ENCODE data around the gene PLA2G1B. TPM values are rescaled to one million over a fixed set of nuclear protein-coding genes. Genes with fewer than 3 reads are reported as not detected.

The PLA2G1B gene
- total RNA-seq = not detected
- polyA plus RNA-seq = 1 to 10 TPM in 1 of 3 donors, not detected in 2; 7.8 TPM

DNA sequence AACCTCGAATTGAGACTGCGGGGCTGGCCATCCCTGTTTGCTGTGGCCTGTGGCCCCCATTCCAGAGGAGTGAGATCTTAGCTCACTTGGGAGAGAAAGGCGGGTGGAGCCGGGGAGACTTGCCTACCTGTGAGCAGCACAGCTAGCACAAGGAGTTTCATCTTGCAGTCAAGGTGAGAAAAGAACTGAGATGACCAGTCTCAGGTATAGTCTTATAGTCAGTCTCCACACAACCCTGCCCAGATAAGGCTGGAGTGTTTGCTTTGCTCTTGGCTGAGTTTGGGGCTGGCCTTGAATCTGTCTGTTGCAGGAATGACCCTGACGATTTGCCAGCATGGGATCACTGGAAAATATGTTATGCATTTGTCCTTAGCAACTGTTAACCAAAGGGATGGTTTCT is at the start of gene PLA2G1B:
Gene PLA2G1B (minus strand): TSS at position 187 of the 400 bp plus-strand sequence. CDS start 26 bp downstream, at position 161.
- Histone ChIP-seq H3K36me3 (no peaks in the 10 kb centered on the region), H3K27me3 (no peaks in the 10 kb centered on the region), H3K4me3 (no peak within 1 kb of the TSS), H3K4me1 (peaks cover 0 to 7% (median 2%) of the 10 kb centered on the region in 4 donors), H3K9me3 (no peaks in the 10 kb centered on the region), H3K27ac (no peak within 1 kb of the TSS)
- DNase-seq = no peak
- intact Hi-C loops (cut with DNase I) = no loop called here
- WGBS, 2 donors = 73 to 83% methylated on average over 5 of the region's 5 CpGs
- TF ChIP-seq EP300 (IDR thresholded peaks at IDR 0.05) (no peak), POLR2A (IDR thresholded peaks at IDR 0.05) (no peak), POLR2AphosphoS5 (IDR thresholded peaks at IDR 0.05) (no peak)
- TF ChIP-seq, protein P1, sequence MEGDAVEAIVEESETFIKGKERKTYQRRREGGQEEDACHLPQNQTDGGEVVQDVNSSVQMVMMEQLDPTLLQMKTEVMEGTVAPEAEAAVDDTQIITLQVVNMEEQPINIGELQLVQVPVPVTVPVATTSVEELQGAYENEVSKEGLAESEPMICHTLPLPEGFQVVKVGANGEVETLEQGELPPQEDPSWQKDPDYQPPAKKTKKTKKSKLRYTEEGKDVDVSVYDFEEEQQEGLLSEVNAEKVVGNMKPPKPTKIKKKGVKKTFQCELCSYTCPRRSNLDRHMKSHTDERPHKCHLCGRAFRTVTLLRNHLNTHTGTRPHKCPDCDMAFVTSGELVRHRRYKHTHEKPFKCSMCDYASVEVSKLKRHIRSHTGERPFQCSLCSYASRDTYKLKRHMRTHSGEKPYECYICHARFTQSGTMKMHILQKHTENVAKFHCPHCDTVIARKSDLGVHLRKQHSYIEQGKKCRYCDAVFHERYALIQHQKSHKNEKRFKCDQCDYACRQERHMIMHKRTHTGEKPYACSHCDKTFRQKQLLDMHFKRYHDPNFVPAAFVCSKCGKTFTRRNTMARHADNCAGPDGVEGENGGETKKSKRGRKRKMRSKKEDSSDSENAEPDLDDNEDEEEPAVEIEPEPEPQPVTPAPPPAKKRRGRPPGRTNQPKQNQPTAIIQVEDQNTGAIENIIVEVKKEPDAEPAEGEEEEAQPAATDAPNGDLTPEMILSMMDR (IDR thresholded peaks at IDR 0.05) = no peak

DNA sequence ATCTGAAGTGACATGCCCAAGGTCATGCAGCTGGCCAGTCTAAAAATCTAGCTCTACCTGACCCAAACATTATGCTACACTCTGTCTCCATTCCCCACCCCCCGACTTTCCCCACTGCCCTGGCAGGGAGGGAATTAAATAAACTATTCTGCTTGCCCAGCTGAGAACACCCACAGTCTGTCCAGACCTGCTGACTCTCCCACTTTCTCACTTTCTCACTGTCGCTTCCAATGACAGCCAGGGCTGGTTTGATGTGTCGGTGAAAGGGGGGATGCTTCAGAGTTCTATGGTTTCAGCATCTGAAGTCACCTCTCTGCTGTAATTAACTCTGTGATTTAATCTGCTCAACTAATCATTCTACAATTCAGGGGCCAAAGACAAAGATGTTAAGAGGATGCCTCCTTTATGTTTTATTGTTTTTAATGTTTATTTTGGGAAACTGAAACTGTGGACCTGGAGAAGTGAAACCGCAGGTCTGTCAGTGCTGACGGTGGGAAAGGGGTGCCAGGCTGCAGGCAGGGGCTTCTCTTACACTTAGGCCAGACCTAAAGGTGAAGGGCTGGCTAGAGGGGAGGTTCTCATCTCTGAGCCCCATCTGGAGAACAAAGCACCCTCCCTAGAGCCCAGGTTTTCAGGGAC is 49.5 kb upstream of the PLA2G1B start:
- Histone ChIP-seq H3K27ac (no peak overlapping the region), H3K27me3 (peaks cover 5 to 39% (median 13%) of the 10 kb centered on the region in 3 donors)
- WGBS, 2 donors = 38% methylated on average over 5 of the region's 5 CpGs

DNA sequence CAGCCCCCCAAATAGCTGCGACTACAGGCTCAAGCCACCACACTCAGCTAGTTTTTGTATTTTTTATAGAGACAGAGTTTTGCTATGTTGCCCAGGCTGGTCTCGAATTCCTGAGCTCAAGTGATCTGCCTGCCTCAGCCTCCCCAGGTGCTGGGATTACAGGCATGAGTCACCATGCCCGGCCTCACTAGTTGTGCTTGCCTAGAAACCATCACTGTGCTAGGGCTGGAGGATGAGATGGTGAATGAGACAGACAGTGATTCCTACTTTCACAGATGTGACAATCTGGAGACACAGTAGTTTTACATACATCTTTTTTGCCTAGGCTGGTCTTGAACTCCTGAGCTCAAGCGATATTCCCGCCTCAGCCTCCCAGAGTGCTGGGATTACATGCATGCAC is 48.8 kb upstream of the PLA2G1B start:
- intact Hi-C loops (cut with DNase I) = no loop called here
- no peak overlapping the region for H3K27ac ChIP-seq
- DNase-seq = no peak
- H3K27me3 ChIP-seq = peaks cover 5 to 46% (median 18%) of the 10 kb centered on the region in 3 donors
- H3K4me1 ChIP-seq = no peaks in the 10 kb centered on the region
- TF ChIP-seq POLR2AphosphoS5 (IDR thresholded peaks at IDR 0.05) = no peak
- WGBS, 2 donors = 89 to 90% methylated on average over 5 of the region's 5 CpGs
- H3K36me3 ChIP-seq = no peaks in the 10 kb centered on the region
- no peaks in the 10 kb centered on the region for H3K9me3 ChIP-seq
- no peak overlapping the region for H3K4me3 ChIP-seq

More for the DNA sequence above, 49.5 kb upstream of the PLA2G1B start:
- no peak for DNase-seq
- Histone ChIP-seq H3K36me3 (no peaks in the 10 kb centered on the region), H3K9me3 (no peaks in the 10 kb centered on the region), H3K4me1 (no peaks in the 10 kb centered on the region), H3K4me3 (no peak overlapping the region)
- intact Hi-C loops (cut with DNase I) = no loop called here
- TF ChIP-seq, protein P1 (IDR thresholded peaks at IDR 0.05) = no peak
- TF ChIP-seq POLR2AphosphoS5 (IDR thresholded peaks at IDR 0.05) (no peak), POLR2A (IDR thresholded peaks at IDR 0.05) (no peak), EP300 (IDR thresholded peaks at IDR 0.05) (no peak)

DNA sequence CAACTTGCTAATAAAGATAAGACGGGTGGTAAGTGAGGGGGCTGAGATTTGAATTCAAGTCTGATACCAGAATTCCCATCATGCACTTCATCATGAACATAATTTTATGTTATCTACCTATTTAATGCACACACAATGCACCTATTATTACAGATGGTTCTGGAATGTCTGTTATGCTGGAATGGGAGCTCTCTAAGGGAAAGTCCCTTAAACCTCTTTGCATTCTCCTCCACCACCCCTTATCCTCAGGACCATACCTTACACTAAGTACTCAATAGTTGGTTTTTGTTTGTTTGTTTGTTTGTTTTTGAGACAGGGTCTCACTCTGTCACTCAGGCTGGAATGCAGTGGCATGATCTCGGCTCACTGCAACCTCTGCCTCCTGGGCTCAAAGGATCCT is 48.4 kb upstream of the PLA2G1B start:
- Histone ChIP-seq H3K36me3 (no peaks in the 10 kb centered on the region), H3K4me1 (no peaks in the 10 kb centered on the region), H3K9me3 (no peaks in the 10 kb centered on the region), H3K27ac (no peak overlapping the region), H3K4me3 (no peak overlapping the region), H3K27me3 (peaks cover 5 to 50% (median 22%) of the 10 kb centered on the region in 3 donors)
- WGBS, 2 donors = 51 to 56% methylated on average over 2 of the region's 2 CpGs
- DNase-seq = no peak
- intact Hi-C loops (cut with DNase I) = no loop called here
- TF ChIP-seq POLR2AphosphoS5 (IDR thresholded peaks at IDR 0.05) (no peak), EP300 (IDR thresholded peaks at IDR 0.05) (no peak), POLR2A (IDR thresholded peaks at IDR 0.05) (no peak)
- TF ChIP-seq, protein P1 (IDR thresholded peaks at IDR 0.05) = no peak

DNA sequence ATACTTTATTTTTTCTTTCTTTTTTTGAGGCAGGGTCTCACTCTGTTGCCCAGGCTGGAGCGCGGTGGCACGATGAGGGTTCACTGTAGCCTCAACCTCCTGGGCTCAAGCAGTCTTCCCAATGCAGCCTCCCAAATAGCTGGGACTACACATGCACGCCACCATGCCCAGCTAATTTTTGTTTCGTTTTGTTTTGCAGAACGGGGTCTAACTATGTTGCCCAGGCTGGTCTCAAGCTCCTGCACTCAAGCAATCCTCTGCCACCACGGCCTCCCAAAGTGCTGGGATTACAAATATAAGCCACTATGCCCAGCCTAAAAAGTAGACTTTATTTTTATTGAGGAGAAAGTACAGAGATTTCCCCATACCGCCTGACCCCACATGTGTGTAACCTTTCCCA is 46.1 kb upstream of the PLA2G1B start:
- no peaks in the 10 kb centered on the region for H3K9me3 ChIP-seq
- no peak for TF ChIP-seq POLR2AphosphoS5 (IDR thresholded peaks at IDR 0.05)
- no peak for TF ChIP-seq EP300 (IDR thresholded peaks at IDR 0.05)
- TF ChIP-seq, protein P1 (IDR thresholded peaks at IDR 0.05) = no peak
- no peak for TF ChIP-seq POLR2A (IDR thresholded peaks at IDR 0.05)
- DNase-seq = no peak
- peaks cover 0 to 9% (median 8%) of the 10 kb centered on the region in 4 donors for H3K4me1 ChIP-seq
- no peak overlapping the region for H3K4me3 ChIP-seq
- H3K27ac ChIP-seq = no peak overlapping the region
- intact Hi-C loops (cut with DNase I) = no loop called here
- H3K27me3 ChIP-seq = peaks cover 21 to 69% (median 41%) of the 10 kb centered on the region in 3 donors
- H3K36me3 ChIP-seq = no peaks in the 10 kb centered on the region
- WGBS, 2 donors = 90 to 92% methylated on average over 8 of the region's 8 CpGs

All from sigmoid colon (tissue), 7 donors.